CD4-positive, alpha-beta memory T cell (primary cell): ENCODE measurements around the gene ZCCHC2. TPM values are rescaled to one million over a fixed set of nuclear protein-coding genes. Genes with fewer than 3 reads are reported as not detected.

ENCODE experiments used
- CTCF ChIA-PET: fragments of 350-600 bp; sonication (Branson Sonifier 250); formaldehyde crosslinking; loops from one replicate; lab custom pipeline; 2021; ENCODE audit warnings: inconsistent platforms; ENCODE audit not compliant: partially characterized antibody; lab: Charles Lee
- POLR2A ChIA-PET: fragments of 350-600 bp; sonication (Branson Sonifier 250); formaldehyde crosslinking; loops from one replicate; lab custom pipeline; 2021; ENCODE audit not compliant: partially characterized antibody; lab: Charles Lee
- DNase-seq, 5 donors: peaks; one replicate each; pipeline versions ENCODE4 v3.0.0 to v3.0.0-alpha.2; 2020 to 2022; ENCODE audit warnings: mixed read lengths in 1 of 5
- H3K27ac ChIP-seq: one replicate; pipeline ENCODE4 v1.7.0; 2013; ENCODE audit warnings: low read depth, low read length
- H3K27me3 ChIP-seq: 2 replicates; pipeline ENCODE4 v1.7.0; 2013; ENCODE audit warnings: mild to moderate bottlenecking, low read length, moderate library complexity; ENCODE audit not compliant: insufficient read depth
- H3K36me3 ChIP-seq: 2 replicates; pipeline ENCODE4 v1.7.0; 2013; ENCODE audit warnings: mild to moderate bottlenecking, low read length, moderate library complexity; ENCODE audit not compliant: insufficient read depth
- H3K4me1 ChIP-seq: 2 replicates; pipeline ENCODE4 v1.7.0; 2013; ENCODE audit warnings: mild to moderate bottlenecking, low read length, moderate library complexity; ENCODE audit not compliant: insufficient read depth
- H3K4me3 ChIP-seq, 2 donors: one replicate each; pipeline ENCODE4 v1.7.0; 2013; ENCODE audit warnings: low read length in 2 of 2, mild to moderate bottlenecking in 1 of 2
- H3K9me3 ChIP-seq, 2 donors: one replicate each; pipeline ENCODE4 v1.7.0; 2013; ENCODE audit warnings: low read length in 2 of 2, control low read depth in 1 of 2; ENCODE audit not compliant: control insufficient read depth in 1 of 2
- H3K27ac Mint-ChIP-seq, 7 donors: one replicate each; pipeline ENCODE4 v1.8.0; 2020 to 2021; ENCODE audit warnings: mixed read lengths in 7 of 7, mild to moderate bottlenecking in 6 of 7, inconsistent platforms in 3 of 7, moderate library complexity in 3 of 7
- H3K27me3 Mint-ChIP-seq, 2 donors: one replicate each; pipeline ENCODE4 v1.8.0; 2020 to 2021; ENCODE audit warnings: mixed read lengths in 2 of 2
- H3K36me3 Mint-ChIP-seq, 2 donors: one replicate each; pipeline ENCODE4 v1.8.0; 2020 to 2021; ENCODE audit warnings: mixed read lengths in 2 of 2, inconsistent platforms in 1 of 2, mild to moderate bottlenecking in 1 of 2
- H3K4me1 Mint-ChIP-seq, 4 donors: one replicate each; pipeline ENCODE4 v1.8.0; 2020 to 2021; ENCODE audit warnings: mixed read lengths in 4 of 4, mild to moderate bottlenecking in 1 of 4
- H3K4me3 Mint-ChIP-seq, 8 donors: one replicate each; pipeline ENCODE4 v1.8.0; 2020 to 2021; ENCODE audit warnings: mixed read lengths in 8 of 8, mild to moderate bottlenecking in 7 of 8, moderate library complexity in 6 of 8, inconsistent platforms in 3 of 8
- H3K9me3 Mint-ChIP-seq, 8 donors: one replicate each; pipeline ENCODE4 v1.8.0; 2020 to 2021; ENCODE audit warnings: mixed read lengths in 8 of 8, mild to moderate bottlenecking in 5 of 8, inconsistent platforms in 3 of 8, moderate library complexity in 1 of 8
- intact Hi-C: fragments of 100-400 bp; cut with micrococcal nuclease; formaldehyde crosslinking; loops from one replicate; pipeline ENCODE4 v1.15.1; 2023
- polyA plus RNA-seq, 2 donors: library from polyadenylated mRNA; unstranded; fragments of 300-500 nt; fragmentation: Illumina TruSeq; gene quantifications; one replicate each; pipeline ENCODE4 v1.2.3, GENCODE V29; 2021
- total RNA-seq, 2 experiments: library from RNA; stranded (reverse); gene quantifications; one replicate each; pipeline ENCODE4 v1.2.3, GENCODE V29; 2021

The ZCCHC2 gene
- total and polyA plus RNA-seq, 4 experiments from 2014 or later, result 1.2 to 52.2 (median 27.0) TPM

- Histone ChIP-seq H3K27me3 (no peaks in the 10 kb centered on the region), H3K9me3 (no peaks in the 10 kb centered on the region), H3K4me3 (no peak overlapping the region), H3K4me1 (no peaks in the 10 kb centered on the region), H3K36me3 (no peaks in the 10 kb centered on the region), H3K27ac (no peak overlapping the region)
- ChIA-PET CTCF (no interaction called here), POLR2A (no interaction called here)
- Mint-ChIP-seq H3K27ac (no peak overlapping the region), H3K4me1 (no peaks in the 10 kb centered on the region), H3K9me3 (no peaks in the 10 kb centered on the region), H3K27me3 (peaks cover 20 to 28% of the 10 kb centered on the region in 2 donors), H3K36me3 (no peaks in the 10 kb centered on the region), H3K4me3 (no peak overlapping the region)
- intact Hi-C loops, result no loop called here
- DNase-seq, result no peak
Observed at GRCh38 chr18:62617793-62618591, 95.2 kb downstream of the ZCCHC2 start.

- no peak overlapping the region for H3K27ac Mint-ChIP-seq
- no peak for DNase-seq
- H3K36me3 ChIP-seq, result no peaks in the 10 kb centered on the region
- H3K9me3 Mint-ChIP-seq, result no peaks in the 10 kb centered on the region
- H3K27me3 ChIP-seq, result no peaks in the 10 kb centered on the region
- CTCF ChIA-PET, result no interaction called here
- no peaks in the 10 kb centered on the region for H3K9me3 ChIP-seq
- no peaks in the 10 kb centered on the region for H3K4me1 ChIP-seq
- intact Hi-C loops, result no loop called here
- H3K4me1 Mint-ChIP-seq, result no peaks in the 10 kb centered on the region
- H3K27me3 Mint-ChIP-seq, result peaks cover 17 to 28% of the 10 kb centered on the region in 2 donors
- H3K27ac ChIP-seq, result no peak overlapping the region
- POLR2A ChIA-PET, result no interaction called here
- no peak overlapping the region for H3K4me3 ChIP-seq
- H3K36me3 Mint-ChIP-seq, result no peaks in the 10 kb centered on the region
- H3K4me3 Mint-ChIP-seq, result no peak overlapping the region
Observed at GRCh38 chr18:62618735-62619134, 95.9 kb downstream of the ZCCHC2 start.

GRCh38 chr18:62621546-62621945 lies 98.7 kb downstream of the ZCCHC2 start:
- H3K4me3 Mint-ChIP-seq, result no peak overlapping the region

GRCh38 chr18:62625019-62625418 lies 102.2 kb downstream of the ZCCHC2 start:
- peaks cover 0 to 4% (median 0%) of the 10 kb centered on the region in 8 donors for H3K9me3 Mint-ChIP-seq
- DNase-seq, result no peak
- intact Hi-C loops, result no loop called here
- H3K27ac Mint-ChIP-seq, result no peak overlapping the region
- no peaks in the 10 kb centered on the region for H3K27me3 ChIP-seq
- no peak overlapping the region for H3K4me3 Mint-ChIP-seq
- H3K4me3 ChIP-seq, result no peak overlapping the region
- no peaks in the 10 kb centered on the region for H3K4me1 Mint-ChIP-seq
- H3K9me3 ChIP-seq, result no peaks in the 10 kb centered on the region
- no peaks in the 10 kb centered on the region for H3K36me3 Mint-ChIP-seq
- no peaks in the 10 kb centered on the region for H3K4me1 ChIP-seq
- H3K27me3 Mint-ChIP-seq, result peaks cover 0 to 6% of the 10 kb centered on the region in 2 donors
- no peak overlapping the region for H3K27ac ChIP-seq
- ChIA-PET POLR2A (no interaction called here), CTCF (no interaction called here)
- H3K36me3 ChIP-seq, result no peaks in the 10 kb centered on the region

More at GRCh38 chr18:62621546-62621945, 98.7 kb downstream of the ZCCHC2 start:
- intact Hi-C loops, result no loop called here
- Mint-ChIP-seq H3K27ac (no peak overlapping the region), H3K36me3 (no peaks in the 10 kb centered on the region), H3K9me3 (peaks cover 0 to 2% (median 0%) of the 10 kb centered on the region in 8 donors), H3K27me3 (peaks cover 8 to 17% of the 10 kb centered on the region in 2 donors), H3K4me1 (no peaks in the 10 kb centered on the region)
- CTCF ChIA-PET, result no interaction called here
- Histone ChIP-seq H3K36me3 (no peaks in the 10 kb centered on the region), H3K27me3 (no peaks in the 10 kb centered on the region), H3K4me3 (no peak overlapping the region), H3K4me1 (no peaks in the 10 kb centered on the region), H3K9me3 (no peaks in the 10 kb centered on the region), H3K27ac (no peak overlapping the region)
- no peak for DNase-seq
- POLR2A ChIA-PET, result no interaction called here

Other genes with a start within 250 kb of the ZCCHC2 start
- 1 to 10 TPM; 1.3 TPM for gene TNFRSF11A, start 197.7 kb upstream of the ZCCHC2 start, total RNA-seq
- 1 to 10 TPM in 1 of 2 donors, under 1 TPM in 1; 0.49 to 6.5 TPM for gene TNFRSF11A, start 197.7 kb upstream of the ZCCHC2 start, polyA plus RNA-seq
- 1 to 10 TPM; 6.3 to 7.8 TPM for gene PHLPP1, start 192.5 kb downstream of the ZCCHC2 start, total RNA-seq
- gene PHLPP1, start 192.5 kb downstream of the ZCCHC2 start, polyA plus RNA-seq, result under 1 TPM in 1 of 2 donors, not detected in 1; 0.36 TPM